CD4-positive, alpha-beta T cell (primary cell): ENCODE measurements around the gene MGAT5. TPM values are rescaled to one million over a fixed set of nuclear protein-coding genes. Genes with fewer than 3 reads are reported as not detected.

ENCODE experiments used
- ATAC-seq: fragments of 200-7000 bp; cut with Tn5 transposase; one replicate; pipeline ENCODE4 v1.10.0; 2022; ENCODE audit warnings: mild to moderate bottlenecking; ENCODE audit not compliant: poor library complexity
- CTCF ChIA-PET: fragments of 350-600 bp; sonication (Branson Sonifier 250); formaldehyde crosslinking; loops from one replicate; lab custom pipeline; 2021; ENCODE audit warnings: antibody characterized with exemption, inconsistent platforms; lab: Charles Lee
- POLR2A ChIA-PET: fragments of 350-600 bp; sonication (Branson Sonifier 250); formaldehyde crosslinking; loops from one replicate; lab custom pipeline; 2021; ENCODE audit warnings: antibody characterized with exemption, inconsistent platforms; lab: Charles Lee
- DNase-seq, 14 experiments: peaks; one replicate each; pipeline ENCODE4 v3.0.0-alpha.2; 2013 to 2020; ENCODE audit warnings: mixed read lengths in 2 of 14
- H3K27ac ChIP-seq, 2 donors: one replicate each; pipeline versions ENCODE4 v1.5.1 to v1.7.0; 2013; ENCODE audit warnings: low read length in 2 of 2, low read depth in 1 of 2, mild to moderate bottlenecking in 1 of 2
- H3K27me3 ChIP-seq, 2 experiments: 1 replicate in 1 of 2; 2 replicates in 1 of 2; pipeline versions ENCODE4 v1.6.1 to v1.7.0; 2013; ENCODE audit warnings: low read length in 2 of 2, control low read depth in 1 of 2, mild to moderate bottlenecking in 1 of 2, moderate library complexity in 1 of 2; ENCODE audit not compliant: insufficient read depth in 2 of 2, control insufficient read depth in 1 of 2
- H3K36me3 ChIP-seq: one replicate; pipeline ENCODE4 v1.6.1; 2013; ENCODE audit warnings: low read length, control low read depth; ENCODE audit not compliant: insufficient read depth
- H3K4me1 ChIP-seq: one replicate; pipeline ENCODE4 v1.6.1; 2013; ENCODE audit warnings: low read length, control low read depth; ENCODE audit not compliant: insufficient read depth
- H3K4me3 ChIP-seq: one replicate; pipeline ENCODE4 v1.5.1; 2013; ENCODE audit warnings: mild to moderate bottlenecking, low read length, moderate library complexity
- H3K9me3 ChIP-seq, 2 experiments: 1 replicate in 1 of 2; 2 replicates in 1 of 2; pipeline versions ENCODE4 v1.6.1 to v1.7.0; 2013; ENCODE audit warnings: low read length in 2 of 2, mild to moderate bottlenecking in 2 of 2, control low read depth in 1 of 2, moderate library complexity in 1 of 2; ENCODE audit not compliant: control insufficient read depth in 1 of 2, insufficient read depth in 1 of 2
- H3K27ac Mint-ChIP-seq: one replicate; pipeline ENCODE4 v1.8.0; 2020; ENCODE audit warnings: mixed read lengths
- H3K27me3 Mint-ChIP-seq: one replicate; pipeline ENCODE4 v1.8.0; 2021; ENCODE audit warnings: mixed read lengths
- H3K36me3 Mint-ChIP-seq: one replicate; pipeline ENCODE4 v1.8.0; 2021; ENCODE audit warnings: low read depth, mixed read lengths
- H3K4me1 Mint-ChIP-seq: one replicate; pipeline ENCODE4 v1.8.0; 2021; ENCODE audit warnings: low read depth, mixed read lengths
- H3K4me3 Mint-ChIP-seq: one replicate; pipeline ENCODE4 v1.8.0; 2020; ENCODE audit warnings: mild to moderate bottlenecking, mixed read lengths
- H3K9me3 Mint-ChIP-seq: one replicate; pipeline ENCODE4 v1.8.0; 2020; ENCODE audit warnings: mixed read lengths
- intact Hi-C, 2 experiments: fragments of 100-400 bp; cut with DNase I in 1 of 2; cut with micrococcal nuclease in 1 of 2; formaldehyde crosslinking; loops; one replicate each; pipeline versions ENCODE4 v1.15.1 to v1.9.0; 2023 to 2025; cut with DNase I, micrococcal nuclease
- total RNA-seq, 174 experiments: library from RNA in 2 of 174; stranded (reverse) in 2 of 174; gene quantifications; one replicate each; pipeline ENCODE4 v1.2.3 and lab custom pipeline; 2021 to 2026
- TF ChIP-seq, protein P1 (sequence below): fragments of 200-600 bp; IDR thresholded peaks from one replicate; pipeline ENCODE4 v1.8.0; 2022; ENCODE audit warnings: antibody characterized with exemption, mild to moderate bottlenecking

MGAT5 gene
- total RNA-seq, 2 experiments from 2014 or later, result 77.5 to 77.8 TPM

DNA sequence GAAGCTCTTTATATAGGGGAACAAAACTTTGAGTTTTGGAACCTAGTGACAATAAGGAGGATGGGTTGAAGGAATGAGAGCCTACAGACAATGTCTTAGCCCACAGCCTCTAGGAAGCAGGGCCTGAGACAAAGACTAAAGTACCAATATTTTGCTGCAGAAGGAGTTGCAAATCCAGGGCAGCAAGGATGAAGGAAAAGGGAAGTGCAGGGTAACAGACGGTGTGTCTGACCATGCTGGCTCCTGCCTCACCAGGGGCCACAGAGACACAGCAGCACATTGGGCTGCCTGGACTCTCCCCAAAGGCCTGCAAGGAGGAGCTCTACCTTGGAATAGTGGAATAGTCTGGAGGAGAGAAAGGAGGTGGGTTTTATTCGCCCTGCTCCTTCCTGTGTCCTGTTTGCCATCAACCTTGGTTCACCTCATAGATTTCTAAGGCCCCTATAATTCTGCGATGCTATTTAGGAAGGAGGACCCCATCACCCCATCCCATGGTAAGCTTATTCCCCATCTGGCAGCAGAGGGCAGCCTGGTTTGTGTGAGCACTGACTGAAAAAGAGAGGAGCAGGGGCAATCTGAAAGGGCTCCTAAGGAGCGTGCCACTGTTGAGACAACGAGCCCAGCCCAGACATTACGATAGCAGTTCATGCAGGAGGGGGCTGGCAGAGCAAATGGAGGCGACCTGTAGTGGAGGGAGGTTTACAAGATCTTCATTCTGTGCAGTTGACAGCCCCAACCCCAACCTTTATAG lies 143.4 kb downstream of the MGAT5 start:
- H3K9me3 ChIP-seq, result no peaks in the 10 kb centered on the region
- peaks cover 24% of the 10 kb centered on the region for H3K36me3 ChIP-seq
- CTCF ChIA-PET, result no interaction called here

DNA sequence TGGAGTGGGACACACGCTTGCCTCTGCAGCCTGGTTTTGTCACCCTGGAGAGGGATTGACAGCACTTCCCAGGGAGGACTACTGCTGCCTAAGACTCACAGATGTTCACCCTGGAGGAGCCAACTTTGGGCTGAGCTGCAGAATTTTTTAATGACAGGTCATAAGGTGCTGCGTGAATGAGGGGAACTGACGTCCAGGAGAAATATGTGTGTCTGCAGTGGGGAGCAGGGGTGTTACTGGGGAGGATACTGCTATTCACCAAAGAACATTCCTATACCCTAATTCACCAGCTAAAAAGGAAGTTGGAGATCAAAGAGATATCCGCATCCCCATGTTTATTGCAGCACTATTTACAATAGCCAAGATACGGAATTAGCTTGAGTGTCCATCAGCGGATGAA lies 144.4 kb downstream of the MGAT5 start:
- H3K36me3 Mint-ChIP-seq, result peaks cover 59% of the 10 kb centered on the region
- Histone ChIP-seq H3K36me3 (peaks cover 33% of the 10 kb centered on the region), H3K27me3 (no peaks in the 10 kb centered on the region), H3K4me1 (no peaks in the 10 kb centered on the region), H3K27ac (no peak overlapping the region), H3K4me3 (no peak overlapping the region), H3K9me3 (no peaks in the 10 kb centered on the region)
- H3K27ac Mint-ChIP-seq, result no peak overlapping the region
- H3K9me3 Mint-ChIP-seq, result no peaks in the 10 kb centered on the region
- H3K4me1 Mint-ChIP-seq, result no peaks in the 10 kb centered on the region
- CTCF ChIA-PET, result no interaction called here
- no peak overlapping the region for H3K4me3 Mint-ChIP-seq
- no peaks in the 10 kb centered on the region for H3K27me3 Mint-ChIP-seq
- no peak for DNase-seq
- TF ChIP-seq, protein P1, sequence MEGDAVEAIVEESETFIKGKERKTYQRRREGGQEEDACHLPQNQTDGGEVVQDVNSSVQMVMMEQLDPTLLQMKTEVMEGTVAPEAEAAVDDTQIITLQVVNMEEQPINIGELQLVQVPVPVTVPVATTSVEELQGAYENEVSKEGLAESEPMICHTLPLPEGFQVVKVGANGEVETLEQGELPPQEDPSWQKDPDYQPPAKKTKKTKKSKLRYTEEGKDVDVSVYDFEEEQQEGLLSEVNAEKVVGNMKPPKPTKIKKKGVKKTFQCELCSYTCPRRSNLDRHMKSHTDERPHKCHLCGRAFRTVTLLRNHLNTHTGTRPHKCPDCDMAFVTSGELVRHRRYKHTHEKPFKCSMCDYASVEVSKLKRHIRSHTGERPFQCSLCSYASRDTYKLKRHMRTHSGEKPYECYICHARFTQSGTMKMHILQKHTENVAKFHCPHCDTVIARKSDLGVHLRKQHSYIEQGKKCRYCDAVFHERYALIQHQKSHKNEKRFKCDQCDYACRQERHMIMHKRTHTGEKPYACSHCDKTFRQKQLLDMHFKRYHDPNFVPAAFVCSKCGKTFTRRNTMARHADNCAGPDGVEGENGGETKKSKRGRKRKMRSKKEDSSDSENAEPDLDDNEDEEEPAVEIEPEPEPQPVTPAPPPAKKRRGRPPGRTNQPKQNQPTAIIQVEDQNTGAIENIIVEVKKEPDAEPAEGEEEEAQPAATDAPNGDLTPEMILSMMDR, result no peak
- POLR2A ChIA-PET, result no interaction called here
- intact Hi-C loops, result no loop called here
- no peak for ATAC-seq

More for the DNA sequence above, 143.4 kb downstream of the MGAT5 start:
- ATAC-seq, result no peak
- H3K4me3 Mint-ChIP-seq, result no peak overlapping the region
- H3K27me3 ChIP-seq, result no peaks in the 10 kb centered on the region
- no peaks in the 10 kb centered on the region for H3K9me3 Mint-ChIP-seq
- intact Hi-C loops, result no loop called here
- peaks cover 5% of the 10 kb centered on the region for H3K4me1 ChIP-seq
- no peak for DNase-seq
- H3K27ac Mint-ChIP-seq, result no peak overlapping the region
- H3K27ac ChIP-seq, result no peak overlapping the region
- POLR2A ChIA-PET, result no interaction called here
- no peaks in the 10 kb centered on the region for H3K27me3 Mint-ChIP-seq
- no peak overlapping the region for H3K4me3 ChIP-seq
- peaks cover 4% of the 10 kb centered on the region for H3K4me1 Mint-ChIP-seq
- peaks cover 49% of the 10 kb centered on the region for H3K36me3 Mint-ChIP-seq
- TF ChIP-seq, protein P1, result no peak

DNA sequence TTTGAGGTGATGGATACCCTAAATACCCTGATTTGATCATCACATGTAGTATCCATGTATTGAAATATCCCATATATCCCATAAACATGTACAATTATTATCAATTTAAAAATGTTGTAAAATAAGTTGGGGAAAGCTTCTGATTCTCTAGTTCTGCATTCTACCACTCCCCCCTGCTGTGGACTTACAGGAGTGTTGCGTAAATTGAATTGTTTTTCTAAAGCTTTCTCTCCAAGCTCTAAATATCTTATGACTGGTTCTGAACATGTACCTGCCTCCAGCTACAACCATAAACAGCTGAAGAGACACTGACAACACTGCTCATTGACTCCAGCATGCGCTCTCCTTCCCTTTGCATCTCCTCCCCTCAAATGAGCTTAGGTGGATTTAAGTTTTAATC lies 145.2 kb downstream of the MGAT5 start:
- H3K4me1 Mint-ChIP-seq, result no peaks in the 10 kb centered on the region
- no peaks in the 10 kb centered on the region for H3K4me1 ChIP-seq
- no peak overlapping the region for H3K27ac ChIP-seq
- no peaks in the 10 kb centered on the region for H3K9me3 ChIP-seq
- no peaks in the 10 kb centered on the region for H3K27me3 Mint-ChIP-seq
- peaks cover 66% of the 10 kb centered on the region for H3K36me3 Mint-ChIP-seq
- POLR2A ChIA-PET, result no interaction called here
- no peaks in the 10 kb centered on the region for H3K9me3 Mint-ChIP-seq
- no peak overlapping the region for H3K27ac Mint-ChIP-seq
- peaks cover 39% of the 10 kb centered on the region for H3K36me3 ChIP-seq
- H3K27me3 ChIP-seq, result no peaks in the 10 kb centered on the region
- CTCF ChIA-PET, result no interaction called here
- no peak for ATAC-seq
- intact Hi-C loops, result no loop called here
- TF ChIP-seq, protein P1, result no peak
- H3K4me3 ChIP-seq, result no peak overlapping the region
- no peak overlapping the region for H3K4me3 Mint-ChIP-seq
- DNase-seq, result no peak
